Erythroblast (primary cell): Measurements from ENCODE around the gene MED12L.

ENCODE experiments used
- DNase-seq, 2 experiments: peaks; one replicate each; lab custom pipeline; 2025; lab: John Stamatoyannopoulos, UW
- GATA1 ChIP-seq: IDR thresholded peaks from 2 replicates; pipeline ENCODE4 v1.6.1; 2011; ENCODE audit warnings: low read depth, mild to moderate bottlenecking, control low read depth, low read length, moderate library complexity
- POLR2A ChIP-seq: IDR thresholded peaks from 2 replicates; pipeline ENCODE4 v1.6.1; 2011; ENCODE audit warnings: mild to moderate bottlenecking, low read length

Gene MED12L

DNA sequence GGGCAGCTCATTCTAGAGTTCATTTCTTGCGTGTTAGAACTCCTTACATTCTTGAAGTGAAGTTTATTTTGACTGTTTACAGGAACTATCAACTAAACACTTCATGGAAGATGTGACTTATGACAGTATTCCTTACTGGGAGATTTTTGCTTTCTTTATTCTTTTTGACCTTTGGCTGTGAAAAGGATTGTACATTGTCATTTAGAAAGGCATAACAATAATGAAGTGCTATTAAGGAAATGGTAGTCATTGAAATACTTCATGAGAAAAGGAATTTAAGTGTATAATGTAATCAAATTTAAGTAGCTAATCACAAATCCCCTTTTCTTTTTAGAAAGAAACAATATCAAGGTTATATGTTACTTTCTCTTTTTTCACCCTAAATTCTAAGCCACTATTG is 181.6 kb downstream of the MED12L start:
- DNase-seq = no peak
- no peak for TF ChIP-seq POLR2A
- no peak for TF ChIP-seq GATA1

DNA sequence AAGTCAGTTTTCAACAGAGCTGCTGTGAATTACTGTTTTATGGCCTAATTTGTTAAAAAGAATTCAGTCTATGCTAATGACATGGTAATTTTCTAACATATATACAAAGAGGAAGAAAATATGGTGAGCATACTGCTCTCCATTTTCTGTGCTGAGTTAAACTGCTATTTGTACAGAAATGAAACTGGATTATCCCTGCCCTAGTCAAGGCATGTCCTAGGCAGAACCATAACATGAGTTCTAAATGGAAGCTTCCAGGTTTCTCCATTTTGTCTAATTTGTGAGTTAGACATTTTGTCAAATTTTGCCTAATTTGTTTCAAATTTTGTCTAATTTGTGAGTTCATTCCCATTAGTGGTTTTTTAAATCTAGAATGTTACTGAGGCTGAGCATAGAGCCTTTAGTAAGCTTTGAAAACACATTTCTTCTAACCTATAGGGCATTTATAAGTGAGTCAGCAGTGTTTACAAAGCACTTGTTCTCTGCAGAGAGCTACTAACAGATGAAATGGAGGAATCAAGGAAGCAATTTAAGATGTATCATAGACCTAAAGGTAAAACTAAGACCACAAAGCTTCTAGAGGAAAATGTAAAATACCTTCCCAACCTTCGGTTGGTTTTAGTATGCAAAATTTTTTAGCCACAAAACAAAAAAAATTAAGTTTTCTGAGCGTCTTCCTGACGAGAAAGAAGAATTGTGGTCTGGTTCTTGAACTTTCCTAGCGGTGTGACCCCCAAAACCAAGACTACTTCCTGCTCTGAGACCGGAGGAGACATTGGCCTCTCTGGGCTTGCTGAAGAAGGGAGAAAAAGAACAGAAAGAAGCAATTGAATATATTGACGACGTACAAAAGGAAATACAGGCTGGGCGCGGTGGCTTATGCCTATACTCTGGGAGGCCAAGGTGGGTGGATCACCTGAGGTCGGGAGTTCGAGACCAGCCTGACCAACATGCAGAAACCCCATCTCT is 183.1 kb downstream of the MED12L start:
- no peak for DNase-seq
- no peak for TF ChIP-seq GATA1
- no peak for TF ChIP-seq POLR2A

DNA sequence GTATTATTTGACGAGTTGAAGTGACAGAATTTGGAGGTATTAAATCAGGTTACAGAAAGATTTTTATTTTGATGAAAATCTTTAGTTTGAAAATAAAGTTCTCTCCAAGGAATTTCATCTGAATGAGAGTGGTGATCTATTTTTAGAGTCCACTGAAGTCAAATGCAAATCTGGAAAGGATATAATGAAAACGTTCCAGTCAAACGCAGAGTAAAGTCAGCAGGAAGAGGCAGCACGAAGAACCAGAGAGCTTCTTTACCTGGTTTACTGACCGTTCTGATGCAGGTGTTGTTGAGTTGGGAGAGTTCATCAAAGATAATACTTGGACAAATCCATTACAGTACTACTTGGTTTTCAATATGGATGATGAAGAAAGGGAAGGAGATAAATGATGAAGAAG is 184.2 kb downstream of the MED12L start:
- DNase-seq = no peak
- TF ChIP-seq GATA1 = no peak
- no peak for TF ChIP-seq POLR2A

GRCh38 chr3:151275091-151275490 is 189.6 kb downstream of the MED12L start:
- no peak for TF ChIP-seq GATA1
- TF ChIP-seq POLR2A = no peak
- no peak for DNase-seq

DNA sequence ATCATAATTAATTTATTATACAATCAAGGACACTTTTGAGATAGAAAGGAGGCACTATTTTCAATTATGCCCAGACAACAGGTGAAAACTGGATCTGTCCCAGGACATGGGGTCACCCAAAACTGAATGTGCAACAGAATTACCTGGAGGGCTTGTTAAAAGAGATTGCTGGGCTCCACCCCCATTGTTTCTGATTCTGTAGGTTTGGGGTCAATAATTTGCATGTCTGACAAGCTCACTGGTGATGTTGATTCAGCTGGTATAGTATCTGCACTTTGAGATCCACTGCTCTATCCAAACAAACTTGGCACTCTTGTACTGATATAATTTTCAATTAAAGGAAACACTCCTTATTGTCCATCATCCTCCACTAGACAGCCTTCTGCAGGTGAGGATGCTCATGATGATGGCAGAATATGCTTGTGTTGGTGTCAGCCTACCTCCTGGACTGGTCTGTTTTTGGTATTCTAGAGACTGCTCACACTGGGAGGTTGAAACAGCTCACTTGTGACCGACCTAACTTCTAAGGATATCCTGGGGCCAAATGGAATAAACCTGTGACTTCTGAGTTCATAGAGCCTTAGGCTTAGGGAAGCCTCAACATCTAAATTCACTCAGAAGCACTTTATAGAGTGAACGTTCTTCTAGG is 190.7 kb downstream of the MED12L start:
- no peak for TF ChIP-seq POLR2A
- TF ChIP-seq GATA1 = no peak
- DNase-seq = no peak

- DNase-seq = no peak
- TF ChIP-seq POLR2A (no peak), GATA1 (no peak)
Measured at GRCh38 chr3:151276687-151277042, 191.2 kb downstream of the MED12L start.

- TF ChIP-seq POLR2A (no peak), GATA1 (no peak)
- no peak for DNase-seq
Measured at GRCh38 chr3:151278230-151278629, 192.8 kb downstream of the MED12L start, which contains the start of gene P2RY14. TSS of gene P2RY14 (minus strand) at chr3:151278542. CDS start at chr3:151214316, 64,226 bp downstream.

GRCh38 chr3:151281671-151282324 is 196.3 kb downstream of the MED12L start:
- no peak for DNase-seq
- no peak for TF ChIP-seq GATA1
- TF ChIP-seq POLR2A = no peak

GRCh38 chr3:151282921-151283320 is 197.5 kb downstream of the MED12L start:
- peak; percentile 60 to 68 for DNase-seq
- no peak for TF ChIP-seq POLR2A
- no peak for TF ChIP-seq GATA1

GRCh38 chr3:151283387-151283786 is 197.9 kb downstream of the MED12L start:
- no peak for TF ChIP-seq GATA1
- no peak for TF ChIP-seq POLR2A
- no peak for DNase-seq

DNA sequence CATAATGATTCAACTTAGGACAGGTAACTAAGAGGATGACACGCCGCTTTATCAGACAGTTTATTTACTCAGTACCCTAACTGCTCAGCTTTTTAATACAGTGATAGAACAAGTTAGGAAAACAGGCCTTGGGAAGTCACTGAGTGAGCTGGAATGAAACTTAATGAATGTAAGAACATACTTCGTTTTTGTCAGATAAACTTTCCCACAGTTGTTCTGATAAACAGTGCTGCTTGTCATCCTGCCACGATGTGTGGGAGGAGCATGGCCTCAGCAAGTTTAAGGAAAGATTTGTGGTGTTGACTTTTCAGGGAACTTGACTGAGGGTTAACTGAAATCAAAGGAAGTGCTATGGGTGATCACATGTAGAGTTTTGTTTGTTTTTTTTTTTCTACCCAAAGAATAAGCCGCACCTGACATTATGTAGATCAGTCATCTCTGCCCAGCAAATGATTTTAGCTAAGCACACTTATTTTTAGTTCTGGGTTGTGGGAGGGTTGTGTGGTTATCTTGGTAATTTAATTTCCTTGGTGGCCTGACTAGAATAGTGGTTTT is 198.5 kb downstream of the MED12L start:
- TF ChIP-seq POLR2A (no peak), GATA1 (no peak)
- DNase-seq = peak; percentile 12 to 13

GRCh38 chr3:151285940-151286339 is 200.5 kb downstream of the MED12L start:
- no peak for DNase-seq
- TF ChIP-seq POLR2A (no peak), GATA1 (no peak)

DNA sequence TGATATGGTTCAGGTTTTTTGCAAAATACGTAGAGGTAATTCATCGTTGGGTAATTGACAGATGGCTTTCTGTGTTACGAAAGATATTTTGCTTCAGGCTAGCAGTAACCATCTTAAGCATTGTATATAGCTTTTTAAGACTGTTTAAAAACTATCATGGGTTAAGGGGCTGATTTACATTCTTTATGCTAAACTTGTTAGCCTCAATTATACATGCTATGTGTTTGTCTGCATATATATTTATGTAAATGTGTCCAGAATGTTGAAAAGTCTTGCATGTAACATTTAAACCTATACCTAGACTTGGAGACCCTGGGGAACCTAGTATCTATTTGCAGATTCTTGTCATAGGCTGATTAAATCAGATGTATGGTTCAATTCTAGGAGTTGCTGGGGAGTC is 204.0 kb downstream of the MED12L start:
- TF ChIP-seq POLR2A (no peak), GATA1 (no peak)
- DNase-seq = no peak
